Dermis microvascular lymphatic vessel endothelial cell (primary cell): ENCODE results near the gene RAMACL. TPM values are rescaled to one million over a fixed set of nuclear protein-coding genes. Genes with fewer than 3 reads are reported as not detected.
"Not testable (repeated sequence)": the region's sequence is repeated elsewhere in the genome, so short reads cannot be mapped to it uniquely, and the experiment has no call there.

Experiments used
- DNase-seq, 2 donors: peaks; one replicate each; pipeline versions ENCODE4 v3.0.0 to v3.0.0-alpha.2; 2010; ENCODE audit warnings: low read depth in 2 of 2
- total RNA-seq: library from RNA; depleted of rRNA; stranded (reverse); fragments of >200 nt; gene quantifications from 2 replicates; pipeline ENCODE4 v1.2.1, GENCODE V29; 2014

Gene RAMACL
- total RNA-seq, 1 donor from 2014 or later, result 1.7 TPM

DNA sequence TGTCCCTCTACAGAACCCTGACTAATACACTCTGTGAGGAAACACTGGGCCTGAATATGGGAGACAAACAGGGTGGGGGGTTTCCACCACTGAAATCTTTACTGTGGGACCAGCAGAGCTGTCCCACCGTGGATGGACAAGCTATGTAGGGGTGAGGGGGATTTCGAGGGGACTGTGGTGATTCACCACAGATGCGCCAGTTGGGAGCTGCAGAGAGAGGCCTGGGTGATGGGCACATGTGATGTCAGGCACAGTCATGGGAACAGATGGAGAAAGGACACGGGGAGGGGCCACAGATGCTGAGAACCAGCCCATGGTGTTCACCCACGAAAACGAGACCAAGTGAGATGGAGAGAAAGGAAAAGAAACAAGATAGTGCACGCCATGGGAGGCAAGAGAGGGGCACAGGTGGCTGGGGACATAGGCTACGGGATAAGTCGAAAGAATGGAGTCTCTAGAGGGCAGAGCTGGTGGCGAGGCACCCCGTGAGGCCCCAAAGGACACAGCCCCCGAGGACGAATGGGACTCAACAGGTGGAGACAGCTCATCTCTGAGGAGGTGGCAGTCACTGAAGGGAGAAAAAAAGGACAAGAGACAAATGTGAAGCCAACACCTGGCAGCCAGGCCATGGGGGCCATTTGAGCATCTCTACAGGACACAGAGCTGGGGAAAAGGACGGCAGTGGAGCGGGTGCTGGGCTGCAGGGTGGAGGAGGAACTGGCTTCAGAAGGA is 10.5 kb upstream of the RAMACL start:
- peak in 1 of 2 donors; percentile 42 for DNase-seq

DNA sequence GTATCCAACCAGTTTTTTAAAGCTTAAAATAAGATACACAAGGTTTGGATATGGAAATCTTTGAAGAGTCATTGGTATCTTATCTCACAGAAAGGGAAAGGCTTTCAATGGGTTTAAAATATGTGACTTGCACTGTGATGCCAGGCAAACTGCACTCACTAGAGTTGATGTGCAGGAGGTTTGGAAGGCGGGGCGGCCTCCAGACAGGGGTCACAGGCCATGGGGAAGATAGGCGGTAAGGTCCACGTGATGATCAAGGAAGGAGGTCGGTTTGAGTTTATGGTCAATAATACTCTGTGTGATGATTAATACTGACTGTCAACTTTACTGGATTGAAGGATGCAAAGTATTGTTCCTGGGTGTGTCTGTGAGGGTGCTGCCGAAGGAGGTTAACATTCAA is 9.5 kb upstream of the RAMACL start:
- no peak for DNase-seq

DNA sequence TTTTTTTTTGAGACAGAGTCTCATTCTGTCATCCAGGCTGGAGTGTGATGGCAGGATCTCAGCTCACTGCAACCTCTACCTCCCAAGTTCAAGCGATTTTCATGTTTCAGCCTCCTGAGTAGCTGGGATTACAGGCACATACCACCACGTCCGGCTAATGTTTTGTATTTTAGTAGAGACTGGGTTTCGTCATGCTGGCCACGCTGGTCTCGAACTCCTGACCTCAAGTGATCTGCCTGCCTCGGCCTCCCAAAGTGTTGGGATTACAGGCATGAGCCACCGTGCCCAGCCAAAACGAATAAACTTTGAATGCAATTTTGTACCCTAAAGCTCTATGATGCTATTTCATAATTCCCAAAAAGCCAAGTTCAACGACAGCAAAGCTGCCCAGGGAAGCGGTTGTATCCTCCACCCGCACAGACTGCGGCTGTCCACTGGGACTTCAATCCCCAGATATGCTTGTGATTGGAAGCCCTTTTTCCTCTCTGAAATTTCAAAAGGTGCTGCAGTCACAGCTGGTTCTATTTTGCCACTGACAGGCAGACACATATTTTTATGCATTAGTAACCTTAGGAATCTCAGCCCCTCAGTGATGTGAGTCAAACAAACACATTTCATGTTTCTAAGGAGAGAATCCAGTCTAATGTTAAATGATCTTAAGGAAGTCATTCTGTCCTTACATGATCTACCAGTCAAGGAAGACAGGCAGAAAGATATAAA is 8.7 kb upstream of the RAMACL start:
- no peak for DNase-seq

DNA sequence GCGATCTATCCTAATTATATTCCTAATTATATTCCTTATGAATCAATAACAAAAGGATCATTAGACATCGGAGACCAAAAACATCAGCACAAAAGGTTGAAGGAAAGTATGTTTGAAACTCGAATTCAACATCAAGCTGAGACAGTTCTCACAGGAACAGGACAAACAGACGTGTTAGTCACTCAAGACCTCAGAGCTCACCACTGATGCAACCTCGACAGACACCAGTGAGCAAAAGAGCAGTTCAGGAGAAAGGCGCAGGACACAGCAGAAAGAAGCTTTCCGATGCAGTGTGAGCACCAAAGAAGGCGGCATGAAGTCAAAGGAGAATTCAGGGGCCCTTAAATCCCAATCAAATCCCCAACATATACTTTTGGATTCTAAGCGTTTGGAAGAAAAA is 6.3 kb upstream of the RAMACL start:
- no peak for DNase-seq

DNA sequence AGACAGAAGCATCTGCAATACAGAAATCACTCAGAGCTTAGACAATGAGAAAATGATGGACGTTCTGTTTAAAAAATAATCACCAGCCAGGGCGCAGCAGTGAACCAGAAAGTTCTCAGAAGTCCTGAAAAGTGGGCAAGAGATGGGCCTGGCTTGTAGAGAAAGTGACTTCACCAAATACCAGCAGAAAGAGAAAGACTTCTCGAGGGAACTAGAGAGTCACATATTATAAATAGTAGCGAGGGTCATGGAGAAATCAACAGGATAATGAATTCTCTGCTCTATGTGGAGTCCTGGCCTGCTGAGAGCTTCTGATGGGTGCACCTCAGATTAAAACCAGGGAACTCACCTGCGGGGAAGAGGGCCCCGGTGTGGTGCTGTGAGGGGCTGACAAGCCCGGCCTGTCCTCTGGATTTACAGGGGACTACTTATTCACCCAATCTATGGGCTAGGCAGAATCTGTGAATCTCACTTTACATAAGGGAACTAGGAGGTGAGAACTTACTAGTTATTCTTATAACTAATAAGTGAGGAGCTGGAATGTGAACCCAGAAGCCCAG is 5.6 kb upstream of the RAMACL start:
- no peak for DNase-seq

DNA sequence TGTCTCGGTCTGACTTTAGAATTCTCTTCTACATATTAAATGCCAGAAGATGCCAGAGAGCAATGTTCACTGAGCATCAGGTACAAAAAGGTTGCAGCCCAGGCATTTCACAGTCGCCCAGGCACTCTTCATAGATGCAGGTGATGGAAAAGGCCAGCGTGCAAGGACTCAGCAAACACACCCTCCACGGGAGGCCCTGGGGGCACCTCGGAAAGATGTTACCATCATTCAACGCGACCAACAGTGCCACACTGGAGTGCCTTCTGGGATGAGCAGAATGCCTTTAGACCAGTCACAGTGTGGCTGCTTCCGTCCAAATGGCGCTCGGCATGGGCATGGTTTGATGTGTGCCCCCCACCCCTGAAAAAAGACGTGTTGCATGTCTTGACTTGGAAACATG is 4.5 kb upstream of the RAMACL start:
- no peak for DNase-seq

DNA sequence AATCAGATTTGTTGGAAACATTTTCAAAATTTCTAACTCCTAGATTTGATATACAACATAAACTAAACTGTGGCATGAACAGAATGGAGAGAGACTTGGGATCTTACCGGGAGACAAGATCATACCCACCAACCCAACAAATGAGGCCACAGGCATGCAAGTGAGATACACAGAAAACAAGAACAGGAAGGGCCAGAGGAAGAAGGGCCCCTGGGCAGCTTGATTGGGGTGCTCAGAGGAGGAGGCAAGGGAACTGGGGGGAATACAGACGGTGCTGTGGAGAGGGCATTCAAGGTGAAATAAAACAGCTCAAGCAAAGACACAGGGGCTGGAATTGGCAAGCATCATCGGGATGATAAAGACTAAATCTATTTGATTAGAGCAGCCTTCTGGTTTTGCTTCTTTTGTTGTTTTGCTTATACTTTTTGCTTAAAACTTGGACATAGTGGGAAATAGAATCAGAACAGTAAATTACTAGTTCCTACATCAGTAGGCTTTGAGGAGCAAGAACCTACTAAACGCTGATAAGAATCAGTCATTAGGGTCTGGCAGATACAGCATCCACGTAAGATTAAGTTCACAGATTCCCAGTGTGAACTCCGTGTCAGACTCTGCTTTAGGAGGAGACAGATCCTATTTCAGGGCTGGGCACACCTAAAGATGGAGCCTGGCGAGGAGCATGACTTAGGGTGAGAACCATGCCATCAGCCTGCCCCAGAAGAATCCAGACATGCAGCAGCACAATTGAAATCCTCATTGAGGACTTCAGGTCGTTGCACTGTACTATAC is 3.5 kb upstream of the RAMACL start:
- DNase-seq, result no peak

DNA sequence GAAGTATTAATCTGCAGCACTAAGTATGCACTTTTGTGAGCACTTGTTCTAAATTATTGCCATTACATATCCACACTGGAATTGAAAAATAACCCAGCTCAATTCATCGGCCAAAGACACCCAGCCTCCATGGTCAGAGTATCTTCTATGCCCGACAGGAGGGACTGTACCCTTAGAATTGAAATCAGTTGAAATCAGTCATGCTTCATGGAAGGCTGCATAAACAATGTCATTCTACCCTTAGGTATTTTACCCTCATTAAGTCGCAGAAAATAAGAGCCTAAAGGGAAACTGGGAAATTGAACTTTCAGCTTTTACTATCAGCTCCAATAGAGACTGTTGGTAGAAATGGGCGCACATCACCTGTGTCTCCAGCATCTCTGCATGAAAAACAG is 2.9 kb upstream of the RAMACL start:
- no peak for DNase-seq

DNA sequence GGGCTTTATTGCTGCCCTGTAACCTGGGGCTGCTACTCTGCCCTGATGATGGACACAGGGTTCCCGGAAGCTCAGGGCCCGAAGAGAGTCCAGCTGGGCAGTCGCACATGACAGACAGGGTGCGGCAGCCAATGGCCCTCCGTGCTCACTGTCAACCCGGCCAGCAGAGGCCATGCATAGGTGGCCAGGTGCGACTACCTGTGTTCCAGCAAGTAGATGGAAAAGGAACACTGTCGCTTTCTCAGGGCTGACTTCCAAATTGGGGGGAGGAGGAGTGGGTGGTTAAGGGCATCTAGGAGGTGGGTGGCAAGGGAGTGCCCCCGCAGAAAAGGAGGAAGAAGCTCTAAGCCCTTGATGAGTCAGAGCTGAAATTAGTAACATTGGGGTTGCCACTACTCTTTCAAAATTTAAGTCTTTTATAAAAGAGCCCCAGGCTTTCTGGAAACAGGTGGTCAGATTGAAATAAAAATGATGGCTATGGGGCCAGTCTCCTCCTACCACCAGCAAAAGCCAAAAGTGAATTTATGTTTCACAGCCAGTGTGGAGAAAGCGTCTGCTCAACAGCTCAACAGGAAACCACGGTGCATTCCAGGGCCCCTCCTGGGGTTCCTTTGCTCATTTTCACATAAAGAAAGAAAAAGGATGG is 2.3 kb upstream of the RAMACL start:
- DNase-seq, result peak in 1 of 2 donors; percentile 70

DNA sequence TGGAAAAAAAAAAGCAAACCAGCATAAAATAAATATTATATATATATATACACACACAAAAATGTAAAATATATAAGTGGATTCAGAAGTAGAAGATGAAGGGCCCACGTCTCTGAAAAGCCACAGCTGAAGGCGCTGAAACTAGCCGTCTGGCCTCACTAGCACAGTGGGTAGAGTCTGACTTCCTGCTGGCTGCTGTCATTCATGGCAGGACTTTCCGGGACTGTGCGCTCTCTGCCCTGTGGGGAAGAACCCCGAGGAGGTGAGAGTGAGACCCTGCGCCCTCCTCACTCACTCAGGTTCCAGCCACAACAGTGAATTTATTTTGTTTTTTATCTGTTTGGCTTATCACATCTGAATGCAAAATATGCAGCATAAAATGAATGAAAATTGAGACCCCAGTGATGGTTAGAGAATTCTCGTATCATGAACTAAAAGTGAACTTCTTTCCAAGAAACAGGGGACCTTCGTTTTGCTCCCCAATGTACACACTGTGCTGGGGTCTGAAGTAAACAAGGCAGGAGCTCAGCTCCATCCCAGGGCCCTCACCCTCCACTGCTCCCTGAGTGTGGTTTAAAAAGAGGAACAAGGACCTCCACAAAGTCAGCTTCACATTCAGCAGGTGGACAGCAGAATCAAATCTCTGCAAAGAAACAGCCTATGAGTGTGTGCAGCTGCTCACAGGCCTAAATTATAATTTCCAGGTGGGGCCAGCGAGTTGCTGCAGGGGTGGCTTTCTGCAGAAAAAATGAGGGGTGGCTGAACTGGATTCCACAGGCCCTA is 1.3 kb upstream of the RAMACL start:
- DNase-seq, result peak in 1 of 2 donors; percentile 47

DNA sequence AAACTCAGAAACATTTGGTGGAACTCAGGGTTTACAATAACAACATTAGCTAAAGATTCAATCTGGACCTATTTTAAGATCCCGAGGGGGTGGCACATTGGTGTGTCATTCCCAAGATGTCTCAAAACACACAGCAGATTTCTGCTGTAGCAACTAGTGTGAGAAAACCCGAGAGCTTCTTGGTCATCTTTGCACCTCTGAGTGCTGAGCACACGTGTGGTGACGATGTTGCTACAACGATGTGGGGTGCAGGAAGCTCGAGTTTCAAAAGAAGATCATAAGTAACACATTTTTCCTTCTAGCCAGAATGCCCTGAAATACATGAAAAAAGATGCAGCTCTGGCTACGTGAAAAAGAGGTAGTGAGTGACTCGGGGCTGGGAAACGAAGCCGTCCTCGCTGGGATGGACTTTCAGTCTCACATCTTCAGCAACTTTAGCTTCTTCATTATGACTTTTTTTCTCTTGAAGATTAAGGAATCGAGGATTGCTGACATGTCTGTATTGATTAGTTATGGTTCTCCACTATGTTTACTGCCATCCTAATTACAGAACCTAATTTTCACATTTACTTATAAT is 1.5 kb downstream of the RAMACL start:
- DNase-seq, result no peak

DNA sequence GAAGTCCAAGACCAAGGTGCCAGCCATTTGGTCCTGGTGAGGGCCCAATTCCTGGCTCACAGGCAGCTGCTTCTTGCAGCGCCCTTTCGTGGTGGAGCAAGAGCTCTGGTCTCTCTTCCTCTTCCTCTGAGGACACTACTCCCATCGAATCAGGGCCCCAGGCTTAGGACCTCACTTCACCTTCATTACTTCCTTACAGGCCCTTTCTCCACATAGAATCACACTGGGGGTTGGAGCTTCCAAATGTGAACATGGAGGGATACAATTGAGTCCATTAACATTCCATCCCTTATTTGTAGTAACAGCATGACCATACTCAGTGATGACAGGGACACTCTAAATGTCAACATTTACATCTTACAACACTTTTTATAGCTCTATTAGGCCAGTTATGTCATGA is 2.3 kb downstream of the RAMACL start:
- DNase-seq, result no peak

DNA sequence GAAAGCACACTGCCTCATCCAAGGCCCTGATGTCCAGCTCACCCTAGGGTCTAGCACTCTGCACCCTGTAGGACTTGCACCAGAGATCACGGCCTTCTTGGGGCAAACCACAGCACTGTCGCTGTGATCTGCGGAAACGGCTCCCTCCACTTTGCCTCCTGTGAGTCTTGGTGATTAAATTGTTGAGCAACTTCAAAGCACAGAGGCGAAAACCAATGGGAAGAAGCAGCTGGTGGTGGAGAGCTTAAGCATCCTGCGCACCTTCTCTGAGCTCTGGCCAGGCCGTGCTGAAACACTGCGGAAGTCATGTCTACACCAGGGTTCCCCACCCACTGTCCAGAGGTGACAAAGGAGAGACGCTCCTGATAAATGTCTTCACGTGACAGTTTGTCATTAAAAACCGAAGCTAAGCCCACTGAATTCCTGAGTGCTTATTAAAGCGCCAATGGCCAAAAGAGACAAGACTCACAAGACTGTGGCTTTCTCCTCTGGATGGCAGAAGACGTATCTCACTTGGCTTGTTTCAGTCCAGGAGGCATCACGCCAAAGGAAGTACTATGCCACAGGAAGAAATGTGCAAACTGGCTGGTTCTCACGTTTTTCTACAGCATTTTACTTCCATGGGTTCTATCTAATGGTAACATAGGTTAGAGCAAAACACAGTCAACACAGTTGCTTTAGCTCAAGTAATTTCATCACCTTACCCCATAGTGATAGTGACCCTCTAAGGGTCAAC is 3.1 kb downstream of the RAMACL start:
- no peak for DNase-seq

DNA sequence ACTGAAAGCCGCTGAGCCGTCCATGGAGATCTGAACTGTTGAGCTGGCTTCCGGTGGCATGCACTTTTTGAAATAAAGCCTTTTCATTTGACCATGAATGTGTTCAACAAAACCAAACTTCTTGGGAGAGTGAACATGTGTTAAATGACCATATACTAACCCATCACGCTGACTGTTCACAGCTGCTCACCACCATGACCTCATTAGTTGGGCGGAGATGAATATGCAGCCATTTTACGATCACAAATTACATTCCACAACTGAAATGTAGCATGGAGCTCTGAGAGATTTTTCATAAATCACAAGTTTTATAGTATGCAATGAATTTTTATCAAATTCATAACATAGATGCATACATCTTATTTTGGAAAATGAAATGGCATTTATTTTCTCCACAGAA is 4.2 kb downstream of the RAMACL start:
- no peak for DNase-seq

DNA sequence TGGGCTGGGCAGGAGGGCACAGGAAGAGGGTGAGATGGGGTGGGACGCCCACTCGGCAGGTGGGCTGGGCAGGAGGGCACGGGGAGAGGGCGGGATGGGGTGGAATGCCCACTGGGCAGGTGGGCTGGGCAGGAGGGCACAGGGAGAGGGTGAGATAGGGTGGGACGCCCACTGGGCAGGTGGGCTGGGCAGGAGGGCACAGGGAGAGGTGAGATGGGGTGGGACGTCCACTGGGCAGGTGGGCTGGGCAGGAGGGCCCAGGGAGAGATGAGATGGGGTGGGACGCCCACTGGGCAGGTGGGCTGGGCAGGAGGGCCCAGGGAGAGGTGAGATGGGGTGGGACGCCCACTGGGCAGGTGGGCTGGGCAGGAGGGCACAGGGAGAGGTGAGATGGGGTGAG is 4.7 kb downstream of the RAMACL start:
- DNase-seq, result not testable (repeated sequence)

DNA sequence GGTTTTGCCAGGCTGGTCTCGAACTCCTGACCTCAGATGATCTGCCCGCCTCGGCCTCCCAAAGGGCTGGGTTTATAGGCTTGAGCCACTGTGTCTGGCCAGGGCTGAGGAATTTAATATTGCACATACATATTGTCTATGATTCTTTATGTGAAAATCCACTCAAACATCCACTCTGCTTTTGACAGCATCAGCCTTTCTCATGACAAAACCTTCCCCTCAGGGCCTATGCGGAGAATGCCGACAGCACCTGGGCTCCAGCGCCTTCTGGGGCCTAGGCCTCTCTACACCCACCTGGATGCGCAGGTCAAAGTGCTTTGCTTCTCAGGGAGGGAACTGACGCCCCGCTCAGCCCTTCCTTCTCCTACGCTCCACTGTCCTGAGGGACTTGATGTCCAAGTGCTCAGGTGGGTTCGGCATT is 5.4 kb downstream of the RAMACL start:
- no peak for DNase-seq

DNA sequence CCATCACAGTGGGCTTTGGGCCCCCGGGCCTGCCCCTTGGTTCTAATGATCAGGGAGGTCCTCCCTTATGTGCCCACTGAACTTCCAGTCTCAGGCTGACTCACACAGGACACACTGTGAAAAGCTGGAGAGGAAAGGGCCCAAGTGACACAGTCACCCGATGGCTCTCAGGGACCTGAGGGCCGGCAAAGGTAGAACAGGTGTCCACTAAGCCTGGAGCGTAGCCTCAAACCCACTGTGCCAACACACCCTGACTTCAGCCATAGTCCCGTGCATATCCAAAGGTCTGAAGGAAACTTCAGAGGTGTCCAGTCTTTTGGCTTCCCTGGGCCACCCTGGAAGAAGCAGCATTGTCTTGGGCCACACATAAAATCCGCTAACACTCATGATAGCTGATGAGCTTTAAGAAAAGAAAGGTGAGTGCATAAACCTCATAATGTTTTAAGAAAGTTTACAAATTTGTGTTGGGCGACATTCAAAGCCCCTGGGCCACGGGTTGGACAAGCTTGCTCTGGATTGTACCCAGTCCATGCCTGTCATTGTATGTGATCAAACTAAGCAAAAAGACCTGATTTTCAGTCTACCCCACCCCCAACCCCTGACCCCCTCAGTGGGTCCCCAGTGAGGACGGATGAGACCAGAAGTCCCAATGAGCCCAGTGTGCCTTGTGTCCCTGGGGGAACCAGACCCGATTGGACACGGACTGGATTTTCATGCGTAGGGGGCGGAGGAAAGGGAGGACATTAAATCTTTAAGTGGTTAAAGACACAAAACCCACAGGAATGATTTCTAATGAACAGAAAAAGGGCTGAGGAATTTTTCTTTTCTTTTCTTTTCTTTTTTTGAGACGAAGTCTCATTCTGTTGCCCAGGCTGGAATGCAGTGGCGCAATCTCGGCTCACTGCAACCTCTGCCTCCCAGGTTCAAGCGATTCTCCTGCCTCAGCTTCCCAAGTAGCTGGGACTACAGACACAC is 6.1 kb downstream of the RAMACL start:
- DNase-seq, result no peak

DNA sequence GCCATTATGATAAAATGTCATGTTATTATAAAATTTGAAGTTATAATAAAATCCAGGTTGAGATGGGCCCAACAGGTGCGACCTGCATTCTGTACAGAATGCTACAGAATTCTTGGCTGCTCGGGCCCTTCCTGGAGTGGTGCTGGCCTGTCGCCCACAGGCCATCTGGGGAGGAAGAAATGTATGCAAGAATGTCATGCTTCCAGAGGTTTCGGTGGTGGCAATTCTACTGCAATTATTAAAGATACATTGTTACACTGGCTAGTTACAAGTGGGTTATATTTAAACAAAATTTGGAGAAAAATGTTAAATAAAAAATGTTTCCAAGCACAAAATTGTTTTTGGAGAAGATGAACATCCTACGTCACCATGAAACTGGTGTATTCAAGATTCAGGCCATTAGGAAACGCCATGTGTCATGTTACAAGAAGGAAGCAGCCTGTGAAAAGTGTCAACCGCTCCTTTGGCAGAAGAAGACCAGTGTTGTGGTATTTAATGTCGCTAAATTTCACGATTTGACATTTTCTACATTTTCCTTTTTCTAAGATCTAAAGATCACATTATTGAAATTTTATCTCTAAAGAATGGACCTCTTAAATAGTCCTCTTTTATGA is 7.1 kb downstream of the RAMACL start:
- DNase-seq, result no peak
